ENCODE results near the gene DAPK1.

The DAPK1 gene

GRCh38 chr9:87703636-87704276, 206.1 kb downstream of the DAPK1 start:
- Histone ChIP-seq H3K27me3 (ENCODE audit: insufficient read depth, low read length) (no peaks in the 10 kb centered on the region), H3K79me2 (ENCODE audit: control insufficient read depth, insufficient read depth, low read length, unreplicated experiment) (no peaks in the 10 kb centered on the region), H3K4me3 (ENCODE audit: low read depth, low read length) (no peak overlapping the region), H3K27ac (ENCODE audit: low read depth, low read length) (no peak overlapping the region), H2AFZ (ENCODE audit: low read length, unreplicated experiment) (no peak overlapping the region), H3K4me1 (ENCODE audit: control insufficient read depth, insufficient read depth, low read length, unreplicated experiment) (peaks cover 3% of the 10 kb centered on the region), H3K36me3 (ENCODE audit: insufficient read depth, low read length) (peaks cover 5% of the 10 kb centered on the region; the same call in 1 of the 2 replicates)

GRCh38 chr9:87704342-87704741, 206.7 kb downstream of the DAPK1 start:
- Histone ChIP-seq H3K4me1 (ENCODE audit: control insufficient read depth, insufficient read depth, low read length, unreplicated experiment) (peaks cover 3% of the 10 kb centered on the region), H3K36me3 (ENCODE audit: insufficient read depth, low read length) (peaks cover 5% of the 10 kb centered on the region; the same call in 1 of the 2 replicates), H3K4me3 (ENCODE audit: low read depth, low read length) (no peak overlapping the region)

GRCh38 chr9:87706066-87706739, 208.5 kb downstream of the DAPK1 start:
- no peak overlapping the region for H3K4me3 ChIP-seq (ENCODE audit: low read depth, low read length)
- H3K4me1 ChIP-seq (ENCODE audit: control insufficient read depth, insufficient read depth, low read length, unreplicated experiment) = peaks cover 5% of the 10 kb centered on the region
- no peaks in the 10 kb centered on the region for H3K27me3 ChIP-seq (ENCODE audit: insufficient read depth, low read length)
- H2AFZ ChIP-seq (ENCODE audit: low read length, unreplicated experiment) = no peak overlapping the region
- peaks cover 5% of the 10 kb centered on the region; the same call in 1 of the 2 replicates for H3K36me3 ChIP-seq (ENCODE audit: insufficient read depth, low read length)
- no peaks in the 10 kb centered on the region for H3K79me2 ChIP-seq (ENCODE audit: control insufficient read depth, insufficient read depth, low read length, unreplicated experiment)
- H3K27ac ChIP-seq (ENCODE audit: low read depth, low read length) = no peak overlapping the region

More at GRCh38 chr9:87704342-87704741, 206.7 kb downstream of the DAPK1 start:
- Histone ChIP-seq H3K79me2 (ENCODE audit: control insufficient read depth, insufficient read depth, low read length, unreplicated experiment) (no peaks in the 10 kb centered on the region), H2AFZ (ENCODE audit: low read length, unreplicated experiment) (no peak overlapping the region), H3K27ac (ENCODE audit: low read depth, low read length) (no peak overlapping the region), H3K27me3 (ENCODE audit: insufficient read depth, low read length) (no peaks in the 10 kb centered on the region)

- H3K27ac ChIP-seq (ENCODE audit: low read depth, low read length) = no peak overlapping the region
- no peak overlapping the region for H2AFZ ChIP-seq (ENCODE audit: low read length, unreplicated experiment)
- H3K27me3 ChIP-seq (ENCODE audit: insufficient read depth, low read length) = no peaks in the 10 kb centered on the region
- H3K4me1 ChIP-seq (ENCODE audit: control insufficient read depth, insufficient read depth, low read length, unreplicated experiment) = peaks cover 22% of the 10 kb centered on the region
- no peak overlapping the region for H3K4me3 ChIP-seq (ENCODE audit: low read depth, low read length)
- no peaks in the 10 kb centered on the region for H3K79me2 ChIP-seq (ENCODE audit: control insufficient read depth, insufficient read depth, low read length, unreplicated experiment)
- H3K36me3 ChIP-seq (ENCODE audit: insufficient read depth, low read length) = peaks cover 5% of the 10 kb centered on the region; the same call in 1 of the 2 replicates
These were observed 210.3 kb downstream of the DAPK1 start for GRCh38 chr9:87707805-87708506.

GRCh38 chr9:87708546-87708945, 210.9 kb downstream of the DAPK1 start:
- H2AFZ ChIP-seq (ENCODE audit: low read length, unreplicated experiment) = no peak overlapping the region
- H3K27me3 ChIP-seq (ENCODE audit: insufficient read depth, low read length) = no peaks in the 10 kb centered on the region
- peaks cover 26% of the 10 kb centered on the region for H3K4me1 ChIP-seq (ENCODE audit: control insufficient read depth, insufficient read depth, low read length, unreplicated experiment)
- no peaks in the 10 kb centered on the region for H3K79me2 ChIP-seq (ENCODE audit: control insufficient read depth, insufficient read depth, low read length, unreplicated experiment)
- H3K27ac ChIP-seq (ENCODE audit: low read depth, low read length) = no peak overlapping the region
- no peak overlapping the region for H3K4me3 ChIP-seq (ENCODE audit: low read depth, low read length)
- H3K36me3 ChIP-seq (ENCODE audit: insufficient read depth, low read length) = peaks cover 5% of the 10 kb centered on the region; the same call in 1 of the 2 replicates

GRCh38 chr9:87708986-87709728, 211.5 kb downstream of the DAPK1 start:
- Histone ChIP-seq H3K27me3 (ENCODE audit: insufficient read depth, low read length) (no peaks in the 10 kb centered on the region), H3K4me3 (ENCODE audit: low read depth, low read length) (no peak overlapping the region), H2AFZ (ENCODE audit: low read length, unreplicated experiment) (no peak overlapping the region), H3K4me1 (ENCODE audit: control insufficient read depth, insufficient read depth, low read length, unreplicated experiment) (peaks cover 31% of the 10 kb centered on the region), H3K27ac (ENCODE audit: low read depth, low read length) (no peak overlapping the region), H3K79me2 (ENCODE audit: control insufficient read depth, insufficient read depth, low read length, unreplicated experiment) (no peaks in the 10 kb centered on the region), H3K36me3 (ENCODE audit: insufficient read depth, low read length) (peaks cover 5% of the 10 kb centered on the region; the same call in 1 of the 2 replicates)

GRCh38 chr9:87710443-87710842, 212.8 kb downstream of the DAPK1 start:
- Histone ChIP-seq H3K79me2 (ENCODE audit: control insufficient read depth, insufficient read depth, low read length, unreplicated experiment) (no peaks in the 10 kb centered on the region), H3K36me3 (ENCODE audit: insufficient read depth, low read length) (peaks cover 5% of the 10 kb centered on the region; the same call in 1 of the 2 replicates), H3K4me1 (ENCODE audit: control insufficient read depth, insufficient read depth, low read length, unreplicated experiment) (peaks cover 42% of the 10 kb centered on the region), H3K27me3 (ENCODE audit: insufficient read depth, low read length) (no peaks in the 10 kb centered on the region), H3K4me3 (ENCODE audit: low read depth, low read length) (no peak overlapping the region), H3K27ac (ENCODE audit: low read depth, low read length) (no peak overlapping the region), H2AFZ (ENCODE audit: low read length, unreplicated experiment) (no peak overlapping the region)

GRCh38 chr9:87711857-87712800, 214.5 kb downstream of the DAPK1 start:
- H3K4me3 ChIP-seq (ENCODE audit: low read depth, low read length) = peak overlapping the region; percentile 50; the same call in 1 of the 2 replicates

GRCh38 chr9:87712801-87713277, 215.2 kb downstream of the DAPK1 start:
- peak overlapping the region; percentile 100 for H3K27ac ChIP-seq (ENCODE audit: low read depth, low read length)
- H2AFZ ChIP-seq (ENCODE audit: low read length, unreplicated experiment) = no peak overlapping the region
- H3K4me1 ChIP-seq (ENCODE audit: control insufficient read depth, insufficient read depth, low read length, unreplicated experiment) = peaks cover 45% of the 10 kb centered on the region
- H3K4me3 ChIP-seq (ENCODE audit: low read depth, low read length) = peak overlapping the region; percentile 50; the same call in 1 of the 2 replicates
- H3K36me3 ChIP-seq (ENCODE audit: insufficient read depth, low read length) = no peaks in the 10 kb centered on the region
- no peaks in the 10 kb centered on the region for H3K79me2 ChIP-seq (ENCODE audit: control insufficient read depth, insufficient read depth, low read length, unreplicated experiment)
- H3K27me3 ChIP-seq (ENCODE audit: insufficient read depth, low read length) = no peaks in the 10 kb centered on the region

More at GRCh38 chr9:87711857-87712800, 214.5 kb downstream of the DAPK1 start:
- Histone ChIP-seq H3K27me3 (ENCODE audit: insufficient read depth, low read length) (no peaks in the 10 kb centered on the region), H2AFZ (ENCODE audit: low read length, unreplicated experiment) (peak overlapping the region; percentile 10), H3K27ac (ENCODE audit: low read depth, low read length) (peak overlapping the region; percentile 100), H3K36me3 (ENCODE audit: insufficient read depth, low read length) (no peaks in the 10 kb centered on the region), H3K79me2 (ENCODE audit: control insufficient read depth, insufficient read depth, low read length, unreplicated experiment) (no peaks in the 10 kb centered on the region), H3K4me1 (ENCODE audit: control insufficient read depth, insufficient read depth, low read length, unreplicated experiment) (peaks cover 45% of the 10 kb centered on the region)

All from ACC112 (cell line).